Adipocyte (in vitro differentiated cells): Measurements from ENCODE around the gene TSPEAR.

Source experiments
- DNase-seq: peaks from one replicate; pipeline ENCODE4 v3.0.0-alpha.2; 2015; ENCODE audit warnings: low read depth
- H3K27me3 ChIP-seq: replicated peaks from 2 replicates; pipeline ENCODE4 v1.7.0; 2013; ENCODE audit warnings: mild to moderate bottlenecking, low read length, moderate library complexity; ENCODE audit not compliant: control insufficient read depth, insufficient read depth
- H3K36me3 ChIP-seq: 2 replicates; pipeline ENCODE4 v1.7.0; 2013; ENCODE audit warnings: low read length, mild to moderate bottlenecking, moderate library complexity; ENCODE audit not compliant: control insufficient read depth, insufficient read depth, severe bottlenecking
- H3K4me1 ChIP-seq: 2 replicates; pipeline ENCODE4 v1.7.0; 2013; ENCODE audit warnings: mild to moderate bottlenecking, low read length, moderate library complexity; ENCODE audit not compliant: control insufficient read depth, insufficient read depth
- H3K4me3 ChIP-seq: 2 replicates; pipeline ENCODE4 v1.7.0; 2013; ENCODE audit warnings: mild to moderate bottlenecking, low read length, moderate library complexity
- H3K9ac ChIP-seq: 2 replicates; pipeline ENCODE4 v1.7.0; 2013; ENCODE audit warnings: mild to moderate bottlenecking, low read length, moderate library complexity
- H3K9me3 ChIP-seq: 2 replicates; pipeline ENCODE4 v1.7.0; 2013; ENCODE audit warnings: mild to moderate bottlenecking, low read length, moderate library complexity; ENCODE audit not compliant: control insufficient read depth

The TSPEAR gene

GRCh38 chr21:44537930-44538911 lies 173.2 kb downstream of the TSPEAR start:
- no peak overlapping the region for H3K9ac ChIP-seq
- H3K36me3 ChIP-seq, result no peaks in the 10 kb centered on the region
- no peak overlapping the region for H3K4me3 ChIP-seq
- H3K9me3 ChIP-seq, result peaks cover 19% of the 10 kb centered on the region
- no peak for DNase-seq
- H3K4me1 ChIP-seq, result no peaks in the 10 kb centered on the region
- H3K27me3 ChIP-seq, result peaks cover 3% of the 10 kb centered on the region

- no peak overlapping the region for H3K4me3 ChIP-seq
- no peak overlapping the region for H3K9ac ChIP-seq
- no peaks in the 10 kb centered on the region for H3K4me1 ChIP-seq
- peaks cover 12% of the 10 kb centered on the region for H3K27me3 ChIP-seq
- H3K36me3 ChIP-seq, result no peaks in the 10 kb centered on the region
- peaks cover under 1% of the 10 kb centered on the region for H3K9me3 ChIP-seq
- DNase-seq, result no peak
These were observed 175.4 kb downstream of the TSPEAR start for GRCh38 chr21:44535963-44536362.

- no peaks in the 10 kb centered on the region for H3K36me3 ChIP-seq
- no peaks in the 10 kb centered on the region for H3K4me1 ChIP-seq
- no peak overlapping the region for H3K4me3 ChIP-seq
- DNase-seq, result no peak
- no peak overlapping the region for H3K9ac ChIP-seq
- no peaks in the 10 kb centered on the region for H3K9me3 ChIP-seq
- H3K27me3 ChIP-seq, result peaks cover 12% of the 10 kb centered on the region
These were observed 176.7 kb downstream of the TSPEAR start for GRCh38 chr21:44534688-44535087.

GRCh38 chr21:44533891-44534627 lies 177.3 kb downstream of the TSPEAR start:
- Histone ChIP-seq H3K27me3 (peaks cover 12% of the 10 kb centered on the region), H3K4me1 (no peaks in the 10 kb centered on the region), H3K9me3 (no peaks in the 10 kb centered on the region), H3K36me3 (no peaks in the 10 kb centered on the region), H3K4me3 (no peak overlapping the region), H3K9ac (no peak overlapping the region)
- no peak for DNase-seq

GRCh38 chr21:44533121-44533890 lies 178.1 kb downstream of the TSPEAR start:
- Histone ChIP-seq H3K4me3 (no peak overlapping the region), H3K9me3 (no peaks in the 10 kb centered on the region), H3K9ac (no peak overlapping the region), H3K36me3 (no peaks in the 10 kb centered on the region), H3K27me3 (peaks cover 12% of the 10 kb centered on the region), H3K4me1 (no peaks in the 10 kb centered on the region)
- DNase-seq, result no peak

GRCh38 chr21:44532712-44533111 lies 178.7 kb downstream of the TSPEAR start:
- Histone ChIP-seq H3K4me1 (no peaks in the 10 kb centered on the region), H3K9ac (no peak overlapping the region), H3K4me3 (no peak overlapping the region), H3K36me3 (no peaks in the 10 kb centered on the region), H3K27me3 (peaks cover 12% of the 10 kb centered on the region), H3K9me3 (no peaks in the 10 kb centered on the region)
- DNase-seq, result no peak

- H3K9me3 ChIP-seq, result no peaks in the 10 kb centered on the region
- no peak overlapping the region for H3K9ac ChIP-seq
- no peak overlapping the region for H3K4me3 ChIP-seq
- H3K27me3 ChIP-seq, result peaks cover 14% of the 10 kb centered on the region
- no peaks in the 10 kb centered on the region for H3K36me3 ChIP-seq
- H3K4me1 ChIP-seq, result no peaks in the 10 kb centered on the region
- DNase-seq, result no peak
These were observed 179.5 kb downstream of the TSPEAR start for GRCh38 chr21:44531606-44532564.

- peaks cover 14% of the 10 kb centered on the region for H3K27me3 ChIP-seq
- no peaks in the 10 kb centered on the region for H3K36me3 ChIP-seq
- no peak overlapping the region for H3K4me3 ChIP-seq
- H3K9ac ChIP-seq, result no peak overlapping the region
- no peaks in the 10 kb centered on the region for H3K4me1 ChIP-seq
- H3K9me3 ChIP-seq, result no peaks in the 10 kb centered on the region
- no peak for DNase-seq
These were observed 180.3 kb downstream of the TSPEAR start for GRCh38 chr21:44530903-44531605.

- Histone ChIP-seq H3K27me3 (peaks cover 14% of the 10 kb centered on the region), H3K9ac (no peak overlapping the region), H3K4me1 (no peaks in the 10 kb centered on the region), H3K4me3 (no peak overlapping the region), H3K36me3 (no peaks in the 10 kb centered on the region), H3K9me3 (no peaks in the 10 kb centered on the region)
- DNase-seq, result no peak
These were observed 181.0 kb downstream of the TSPEAR start for GRCh38 chr21:44530221-44530902.
